Measurements from ENCODE around the gene ARFGAP2. TPM values are rescaled to one million over a fixed set of nuclear protein-coding genes. Genes with fewer than 3 reads are reported as not detected.
"Not testable (repeated sequence)": the region's sequence is repeated elsewhere in the genome, so short reads cannot be mapped to it uniquely, and the experiment has no call there.

ARFGAP2 gene
- total and polyA plus RNA-seq, 9 of the 15 experiments (the other 6 are each of a cell fraction or from before 2014, with no cell fraction given) = 29.1 to 140 (median 90.1) TPM

DNA sequence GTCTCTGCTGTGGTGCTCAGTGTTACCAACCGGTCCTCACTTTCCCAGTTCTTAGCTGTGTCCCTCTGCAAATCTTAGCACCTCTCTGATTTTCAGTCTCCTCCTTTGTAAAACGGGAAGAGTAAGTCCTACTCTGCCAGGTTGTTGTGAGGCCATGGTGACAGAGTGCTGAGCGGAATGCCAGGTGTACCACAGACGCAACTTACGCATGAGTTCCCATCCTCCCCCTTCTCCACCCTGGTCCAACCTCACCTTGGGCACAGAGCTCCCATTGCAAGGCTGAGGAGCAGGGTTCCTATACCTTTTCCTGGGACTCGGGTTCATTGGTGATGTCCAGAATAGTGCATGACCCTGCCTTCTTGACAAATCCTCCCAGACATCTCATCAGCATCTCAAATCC is 30.8 kb upstream of the ARFGAP2 start:
- peak overlapping the region in 1 of 2 experiments; percentile 71; a peak in 2 of 4 replicates for H3K9ac ChIP-seq (ENCODE audit: insufficient read depth in 1 of 2, low read depth in 2 of 2, low read length in 2 of 2)
- no peaks in the 10 kb centered on the region for H3K9me3 ChIP-seq (replicated peaks; ENCODE audit: control insufficient read depth, insufficient read depth, low read depth, low read length)
- BruUV-seq (replicated peaks) = no TSS peak
- ATAC-seq (no peak), DNase-seq (ENCODE audit: extremely low read depth in 1 of 4, low spot score in 3 of 4) (peak in 1 of 4 experiments; percentile 3), FAIRE-seq (no peak)
- H3K36me3 ChIP-seq (ENCODE audit: control insufficient read depth, insufficient read depth, low read length) = no peaks in the 10 kb centered on the region
- in situ Hi-C loops (cut with MboI) = no loop called here
- H3K27me3 ChIP-seq (ENCODE audit: control insufficient read depth in 2 of 2, insufficient read depth in 2 of 2, low read length in 2 of 2) = peaks cover 2 to 13% of the 10 kb centered on the region in 2 experiments; a peak in 3 of 5 replicates
- ChIA-PET POLR2A (interaction anchor here (0.7 kb wide), 1 partner anchor 36 kb away, joined by 4 read pairs; no protein-coding TSS in a partner anchor), CTCF (ENCODE audit: low intra/inter-chr PET ratio) (no interaction called here)
- WGBS (ENCODE audit: insufficient coverage, low coverage, missing lambda C conversion rate) = 23% methylated on average over 6 of the region's 6 CpGs
- H2AFZ ChIP-seq (ENCODE audit: low read depth, low read length) = no peak overlapping the region
- intact Hi-C loops (cut with micrococcal nuclease) = no loop called here
- H3K4me2 ChIP-seq (ENCODE audit: insufficient read depth, low read length) = no peak overlapping the region
- no peaks in the 10 kb centered on the region for H3K79me2 ChIP-seq (ENCODE audit: control insufficient read depth, insufficient read depth, low read length)
- no peak overlapping the region for H3K4me3 ChIP-seq
- no peak for TF ChIP-seq MEIS2 (IDR thresholded peaks at IDR 0.05; ENCODE audit: partially characterized antibody)
- H3K4me1 ChIP-seq (replicated peaks in 1 of 2; ENCODE audit: control insufficient read depth in 2 of 2, insufficient read depth in 2 of 2, low read length in 2 of 2) = no peaks in the 10 kb centered on the region; a peak in 3 of 5 replicates
- no peaks in the 10 kb centered on the region for H4K20me1 ChIP-seq (replicated peaks; ENCODE audit: control insufficient read depth, insufficient read depth, low read length)
- no peak overlapping the region for H3K27ac ChIP-seq (ENCODE audit: extremely low read depth, low read depth, low read length)
- H3K9me1 ChIP-seq (ENCODE audit: control insufficient read depth, insufficient read depth, low read length) = no peaks in the 10 kb centered on the region

DNA sequence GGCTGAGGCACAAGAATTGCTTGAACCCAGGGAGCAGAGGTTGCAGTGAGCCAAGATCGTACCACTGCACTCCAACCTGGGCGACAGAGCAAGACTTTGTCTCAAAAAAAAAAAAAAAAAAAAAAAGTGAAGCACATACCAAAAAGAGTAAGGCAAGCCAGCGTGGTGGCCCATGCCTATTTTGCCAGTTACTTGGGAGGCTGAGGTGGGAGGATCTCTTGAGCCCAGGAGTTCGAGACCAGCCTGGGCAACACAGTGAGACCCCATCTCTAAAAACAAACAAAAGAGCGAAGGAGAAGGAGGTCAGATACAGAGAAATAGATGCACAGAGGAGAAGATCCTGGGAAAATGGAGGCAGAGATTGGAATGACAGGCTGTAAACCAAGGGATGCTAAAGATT is 29.9 kb upstream of the ARFGAP2 start:
- not testable (repeated sequence) for FAIRE-seq; H3K9ac ChIP-seq (ENCODE audit: insufficient read depth in 1 of 2, low read depth in 2 of 2, low read length in 2 of 2); DNase-seq (ENCODE audit: extremely low read depth in 1 of 4, low spot score in 3 of 4)

More for the DNA sequence above, 29.9 kb upstream of the ARFGAP2 start:
- intact Hi-C loops (cut with micrococcal nuclease); in situ Hi-C loops (cut with MboI); H3K9me3 ChIP-seq (replicated peaks; ENCODE audit: control insufficient read depth, insufficient read depth, low read depth, low read length); H2AFZ ChIP-seq (ENCODE audit: low read depth, low read length); BruUV-seq (replicated peaks); H4K20me1 ChIP-seq (replicated peaks; ENCODE audit: control insufficient read depth, insufficient read depth, low read length); H3K79me2 ChIP-seq (ENCODE audit: control insufficient read depth, insufficient read depth, low read length); H3K27ac ChIP-seq (ENCODE audit: extremely low read depth, low read depth, low read length); H3K4me3 ChIP-seq; H3K4me2 ChIP-seq (ENCODE audit: insufficient read depth, low read length); CTCF ChIA-PET (ENCODE audit: low intra/inter-chr PET ratio); ATAC-seq; H3K9me1 ChIP-seq (ENCODE audit: control insufficient read depth, insufficient read depth, low read length); H3K4me1 ChIP-seq (replicated peaks in 1 of 2; ENCODE audit: control insufficient read depth in 2 of 2, insufficient read depth in 2 of 2, low read length in 2 of 2); H3K36me3 ChIP-seq (ENCODE audit: control insufficient read depth, insufficient read depth, low read length): not testable (repeated sequence)
- POLR2A ChIA-PET = interaction anchor here (1.1 to 1.5 kb wide), 2 partner anchors 8 to 19 kb away, joined by 4 to 6 read pairs; partner anchors contain the start of gene DDB2
- peak; percentile 72 for TF ChIP-seq ZNF121 (CRISPR knock-in tag; conservative IDR thresholded peaks at IDR 0.05)
- 7% methylated on average over 3 of the region's 5 CpGs for WGBS (ENCODE audit: insufficient coverage, low coverage, missing lambda C conversion rate)
- H3K27me3 ChIP-seq (ENCODE audit: control insufficient read depth in 2 of 2, insufficient read depth in 2 of 2, low read length in 2 of 2) = peaks cover 6 to 21% of the 10 kb centered on the region in 2 experiments; a peak in 4 of 5 replicates
